ENCODE results near the gene F7.

DNA sequence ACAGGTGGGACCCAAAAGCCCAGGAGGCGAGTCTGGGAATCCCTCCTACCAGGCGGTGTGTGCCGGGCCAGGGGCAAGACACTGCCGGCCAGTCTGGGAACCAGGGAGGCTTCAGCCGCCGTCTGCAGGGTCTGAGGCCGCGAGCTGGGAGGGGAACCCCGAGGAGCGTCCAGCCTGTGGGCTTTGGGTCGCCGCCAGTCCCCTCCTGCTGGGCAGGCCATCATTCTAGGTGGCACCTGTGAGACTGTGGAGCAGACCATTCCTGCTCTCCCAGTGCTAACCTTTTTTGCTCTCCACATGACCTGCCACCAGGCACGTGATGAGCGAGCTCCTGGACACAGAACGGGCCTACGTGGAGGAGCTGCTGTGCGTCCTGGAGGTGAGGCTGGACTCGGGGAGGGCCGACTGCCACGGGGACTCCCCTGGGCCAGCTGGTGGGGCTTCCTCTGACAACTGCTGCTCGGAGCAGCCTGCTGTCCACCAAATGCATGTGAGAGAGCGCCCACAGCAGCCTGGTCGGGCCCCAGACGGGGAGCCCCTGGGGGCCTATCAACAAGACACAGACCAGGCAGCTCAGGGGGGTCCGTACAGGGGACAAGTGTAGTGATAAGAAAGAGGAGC lies 24.6 kb upstream of the F7 start:
- TF ChIP-seq, protein P1, sequence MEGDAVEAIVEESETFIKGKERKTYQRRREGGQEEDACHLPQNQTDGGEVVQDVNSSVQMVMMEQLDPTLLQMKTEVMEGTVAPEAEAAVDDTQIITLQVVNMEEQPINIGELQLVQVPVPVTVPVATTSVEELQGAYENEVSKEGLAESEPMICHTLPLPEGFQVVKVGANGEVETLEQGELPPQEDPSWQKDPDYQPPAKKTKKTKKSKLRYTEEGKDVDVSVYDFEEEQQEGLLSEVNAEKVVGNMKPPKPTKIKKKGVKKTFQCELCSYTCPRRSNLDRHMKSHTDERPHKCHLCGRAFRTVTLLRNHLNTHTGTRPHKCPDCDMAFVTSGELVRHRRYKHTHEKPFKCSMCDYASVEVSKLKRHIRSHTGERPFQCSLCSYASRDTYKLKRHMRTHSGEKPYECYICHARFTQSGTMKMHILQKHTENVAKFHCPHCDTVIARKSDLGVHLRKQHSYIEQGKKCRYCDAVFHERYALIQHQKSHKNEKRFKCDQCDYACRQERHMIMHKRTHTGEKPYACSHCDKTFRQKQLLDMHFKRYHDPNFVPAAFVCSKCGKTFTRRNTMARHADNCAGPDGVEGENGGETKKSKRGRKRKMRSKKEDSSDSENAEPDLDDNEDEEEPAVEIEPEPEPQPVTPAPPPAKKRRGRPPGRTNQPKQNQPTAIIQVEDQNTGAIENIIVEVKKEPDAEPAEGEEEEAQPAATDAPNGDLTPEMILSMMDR (IDR thresholded peaks at IDR 0.05): no peak
- TF ChIP-seq EP300 (IDR thresholded peaks at IDR 0.05): no peak
